Measurements from ENCODE around the gene TBC1D9B.

TBC1D9B gene

DNA sequence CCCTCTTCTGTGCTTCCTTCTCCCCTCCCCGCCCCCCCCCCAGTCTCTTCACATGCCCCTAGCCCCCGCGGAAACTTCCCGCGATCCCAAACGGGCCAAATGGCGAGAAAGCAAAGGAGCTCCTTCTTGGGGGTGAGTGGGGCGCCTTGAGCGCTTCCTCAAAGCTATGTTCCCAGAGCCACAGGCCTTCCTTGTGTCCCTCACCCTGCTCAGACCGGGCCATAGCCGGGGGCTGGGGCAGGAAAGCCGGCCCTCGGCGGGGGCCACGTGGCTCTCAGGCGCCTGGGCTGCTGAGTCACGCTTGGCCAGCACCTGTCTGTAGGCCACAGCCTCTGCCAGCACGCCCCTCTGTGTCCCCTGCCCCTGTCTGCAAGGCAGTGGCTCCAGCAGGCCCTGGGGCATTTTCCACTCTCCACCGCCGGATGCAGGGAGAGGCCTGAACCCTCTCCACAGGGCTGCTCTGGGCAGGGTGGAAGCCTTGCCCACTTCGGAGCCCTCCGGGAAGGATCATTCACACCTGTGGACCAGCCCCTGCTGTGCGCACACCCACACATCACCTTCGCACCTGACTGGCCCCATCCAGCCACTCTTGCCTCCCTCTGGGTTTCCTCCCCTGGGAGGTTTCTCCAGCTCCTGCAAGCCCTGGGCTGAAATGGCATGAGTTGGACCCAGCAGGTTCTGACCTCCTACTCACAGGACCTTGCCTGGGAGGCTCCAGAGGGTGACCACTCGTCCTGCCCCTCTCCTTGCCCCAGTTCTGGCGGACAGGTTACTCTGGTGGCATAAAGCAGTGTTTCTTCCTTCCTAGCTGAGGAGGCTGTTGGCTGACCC lies 88.2 kb downstream of the TBC1D9B start:
- no peak for DNase-seq

DNA sequence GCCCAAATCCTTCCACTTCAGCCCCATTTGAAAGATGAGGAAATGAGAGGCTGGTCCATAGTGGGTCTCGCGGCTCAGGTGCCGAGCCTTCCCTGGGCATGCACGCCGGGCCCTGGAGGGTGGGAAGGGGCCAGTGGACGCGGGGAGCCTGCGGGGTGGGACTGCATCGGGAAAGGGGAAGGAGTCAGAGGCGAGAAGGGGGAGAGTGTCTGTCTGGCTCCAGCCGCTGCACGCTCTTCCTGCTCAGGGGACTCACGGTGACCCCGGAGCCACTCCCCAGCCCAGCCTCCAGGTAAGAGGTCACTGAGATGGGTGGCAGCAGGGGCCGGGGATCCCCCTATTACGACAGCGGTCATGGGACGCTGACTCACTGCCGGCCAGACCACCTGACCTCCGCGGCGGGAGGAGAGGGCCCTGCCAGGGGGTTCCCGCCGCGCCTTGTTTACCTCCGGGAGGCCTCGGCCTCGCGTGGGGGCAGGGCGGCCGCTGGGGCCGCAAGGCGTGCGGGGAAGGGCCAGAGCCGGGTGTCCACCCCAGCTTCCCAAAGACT lies 88.9 kb downstream of the TBC1D9B start:
- DNase-seq, result peak; percentile 83

DNA sequence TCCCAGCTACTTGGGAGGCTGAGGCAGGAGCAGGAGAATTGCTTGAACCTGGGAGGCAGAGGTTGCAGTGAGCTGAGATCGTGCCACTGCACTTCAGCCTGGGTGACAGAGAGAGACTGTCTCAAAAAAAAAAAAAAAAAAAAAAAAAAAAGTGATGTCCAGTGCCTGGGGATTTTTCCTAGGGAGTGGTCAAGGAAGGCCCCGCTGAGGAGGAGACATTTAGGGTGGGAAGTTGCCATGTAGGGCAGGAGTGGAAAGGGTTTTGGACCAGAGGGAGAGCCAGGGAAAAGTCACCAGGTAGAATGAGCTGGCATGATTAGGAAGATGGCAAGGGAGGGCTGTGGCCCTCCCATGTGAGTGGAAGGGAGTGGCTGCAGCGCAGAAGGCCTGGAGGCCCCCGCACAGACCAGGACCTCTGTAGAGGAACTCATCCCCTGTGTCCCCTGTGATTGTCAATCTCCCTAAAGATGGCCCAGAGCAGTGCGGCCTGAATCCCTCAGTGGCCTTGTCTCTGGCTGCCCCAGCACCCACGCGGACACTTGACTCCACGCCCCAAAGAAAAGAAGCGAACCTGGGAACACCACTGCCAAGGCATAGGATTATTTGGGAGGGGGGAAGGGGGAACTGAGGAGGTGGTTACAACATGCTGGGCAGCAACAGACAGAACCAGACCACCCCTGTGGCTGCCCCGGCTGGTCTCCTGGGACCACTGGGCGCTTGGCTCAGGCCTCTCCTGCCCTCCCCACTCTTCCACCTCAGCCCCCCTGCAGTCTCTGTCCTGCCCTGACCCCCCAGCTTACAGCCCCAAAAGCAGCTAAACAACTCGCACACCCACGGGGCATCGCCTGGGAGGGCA lies 89.6 kb downstream of the TBC1D9B start:
- DNase-seq, result no peak

DNA sequence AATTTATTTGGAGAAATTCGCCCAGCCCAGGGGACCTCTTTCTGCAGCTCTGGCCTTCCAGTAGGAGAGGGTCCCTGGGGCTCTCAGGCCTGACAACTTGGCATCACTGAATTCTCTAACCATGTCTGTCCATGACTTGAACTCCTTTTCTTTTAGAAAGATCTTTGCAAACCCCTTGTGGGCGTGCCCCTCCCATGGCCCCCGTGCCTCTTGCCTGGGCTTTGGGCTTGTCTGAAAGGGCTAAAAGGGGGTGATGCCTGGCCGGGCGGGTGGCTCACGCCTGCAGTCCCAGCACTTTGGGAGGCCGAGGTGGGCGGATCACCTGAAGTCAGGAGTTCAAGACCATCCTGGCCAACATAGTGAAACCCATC lies 90.2 kb downstream of the TBC1D9B start:
- no peak for DNase-seq

DNA sequence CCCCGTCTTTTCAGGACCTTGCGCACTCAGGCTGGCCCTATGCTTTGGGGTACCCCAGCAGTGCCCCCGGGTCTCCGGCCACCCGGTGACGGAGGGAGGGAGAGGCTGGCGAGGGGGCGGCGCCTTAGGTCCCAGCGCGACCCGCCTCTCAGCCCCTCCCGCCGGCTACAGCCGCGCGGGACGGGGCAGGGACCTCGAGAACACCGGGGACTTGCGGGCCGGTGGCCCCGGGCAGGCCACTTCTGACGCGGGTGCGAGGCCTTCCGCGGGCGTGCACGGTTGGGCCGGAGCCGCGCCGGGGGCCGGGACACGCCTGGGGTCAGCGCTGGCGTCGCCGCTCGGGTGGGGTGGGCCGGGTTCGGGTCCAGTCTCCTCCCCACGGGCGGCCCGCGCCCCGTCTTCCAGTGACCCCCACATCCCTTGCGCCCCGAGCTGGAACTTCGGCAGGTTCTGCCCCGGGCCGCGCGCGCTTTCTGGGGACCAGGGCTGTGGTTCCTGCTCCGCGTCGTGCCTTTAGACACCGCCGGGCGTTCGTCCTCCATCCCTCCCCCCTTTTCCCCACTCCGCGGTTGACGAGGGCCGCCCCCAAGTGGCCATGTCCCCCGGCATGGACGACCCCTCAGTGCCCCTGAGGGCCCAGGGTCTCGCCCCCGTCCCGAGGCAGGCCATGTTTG lies 90.8 kb downstream of the TBC1D9B start:
- no peak for DNase-seq

DNA sequence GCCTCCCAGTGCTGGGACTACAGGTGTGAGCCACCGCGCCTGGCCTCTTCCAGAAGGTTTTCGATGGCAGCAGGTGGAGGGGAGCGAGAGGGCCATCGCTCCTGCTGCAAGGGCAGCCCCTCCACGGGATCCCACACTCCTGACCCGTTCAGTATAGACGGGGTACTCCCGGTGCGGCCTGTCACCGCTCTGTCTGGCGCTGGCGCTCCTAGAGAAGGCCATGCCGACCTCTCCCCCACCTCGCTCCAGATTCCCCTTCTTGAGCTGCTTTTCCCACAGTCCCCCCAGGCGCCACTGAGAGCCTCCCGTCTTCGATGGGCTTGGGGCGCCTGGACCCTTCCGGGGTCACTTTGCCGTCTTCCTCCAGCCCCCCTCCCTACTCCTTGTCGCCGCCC lies 91.3 kb downstream of the TBC1D9B start:
- DNase-seq, result no peak

DNA sequence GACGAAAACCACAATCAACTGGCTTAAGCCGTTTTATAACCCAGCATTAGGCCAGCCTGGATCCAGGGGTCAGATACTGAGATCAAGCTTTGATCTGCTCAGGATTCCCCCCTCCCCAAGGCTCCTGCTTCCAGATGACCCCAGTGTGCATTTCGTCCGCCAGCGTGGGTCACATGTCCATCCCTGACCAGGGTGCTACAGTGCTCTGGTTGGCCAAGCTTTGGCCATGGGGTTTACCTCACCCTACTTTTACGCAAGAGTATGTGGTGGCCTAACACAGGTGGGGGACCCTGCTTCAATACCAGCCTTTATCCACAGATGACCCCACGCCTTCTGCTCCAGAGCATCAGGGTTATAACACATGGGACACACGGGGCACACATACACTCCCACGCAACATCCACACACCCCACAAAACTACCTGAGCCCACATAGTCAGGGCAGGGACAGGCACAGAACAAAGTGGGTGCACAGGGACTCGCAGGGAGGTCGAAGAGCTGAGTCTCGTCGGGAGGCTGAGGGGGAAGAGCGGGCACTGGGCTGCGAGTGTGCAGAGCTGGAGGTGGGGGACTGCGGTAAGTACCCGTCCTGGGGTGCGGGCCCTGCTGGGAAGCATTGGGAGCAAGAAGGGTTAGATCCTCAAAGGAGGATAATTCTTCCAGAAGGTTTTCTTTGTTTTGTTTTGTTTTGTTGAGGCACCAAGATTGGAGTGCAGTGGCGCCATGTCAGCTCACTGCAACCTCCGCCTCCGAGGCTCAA lies 92.0 kb downstream of the TBC1D9B start:
- DNase-seq, result no peak

DNA sequence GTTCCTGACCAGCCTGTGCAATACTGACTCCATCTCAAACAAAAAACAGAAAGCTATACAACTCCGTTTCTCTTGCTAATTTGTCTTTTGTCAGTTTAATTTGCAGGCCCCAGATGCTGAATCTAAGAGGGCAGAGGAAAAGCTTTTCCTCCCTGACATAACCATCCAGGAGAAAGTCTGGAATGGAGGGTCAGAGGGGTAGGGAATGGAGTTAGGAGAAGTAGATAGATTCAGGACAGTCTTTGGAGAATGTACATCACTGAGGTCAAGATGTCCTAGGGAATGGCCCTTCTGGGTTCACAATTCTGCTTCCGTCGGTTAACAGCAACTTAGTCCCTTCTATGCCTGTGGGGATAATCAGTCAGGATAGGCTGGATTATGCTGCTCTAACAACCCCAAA lies 93.6 kb downstream of the TBC1D9B start:
- no peak for DNase-seq

DNA sequence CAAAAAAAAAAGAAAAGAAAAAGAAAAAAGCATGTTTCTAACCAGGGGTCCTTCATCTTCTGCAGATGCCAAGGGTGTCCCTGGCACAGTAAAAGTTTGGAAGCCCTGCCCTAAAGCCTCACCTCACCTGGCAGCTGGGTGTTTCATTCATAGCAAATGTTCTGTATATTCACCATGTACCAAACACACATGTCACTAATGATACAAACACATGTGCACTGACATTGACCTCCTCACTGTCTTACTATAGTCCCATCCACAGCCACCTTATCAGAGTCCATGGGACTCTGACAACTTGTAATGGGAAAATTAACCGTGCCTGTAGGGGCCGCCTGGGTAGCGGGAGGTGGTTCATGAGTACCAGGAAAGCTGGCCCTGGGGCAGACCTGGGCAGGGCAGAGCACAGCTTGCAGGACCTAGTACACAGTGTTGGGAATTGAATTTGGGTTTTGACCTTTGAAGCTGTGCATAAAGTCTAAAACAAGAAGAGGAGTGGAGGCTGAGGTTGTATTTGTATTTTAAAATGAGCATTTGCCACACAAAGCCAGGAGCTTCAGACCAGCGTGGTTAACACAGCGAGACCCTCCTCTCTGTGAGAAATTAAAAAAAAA lies 94.6 kb downstream of the TBC1D9B start:
- no peak for DNase-seq

DNA sequence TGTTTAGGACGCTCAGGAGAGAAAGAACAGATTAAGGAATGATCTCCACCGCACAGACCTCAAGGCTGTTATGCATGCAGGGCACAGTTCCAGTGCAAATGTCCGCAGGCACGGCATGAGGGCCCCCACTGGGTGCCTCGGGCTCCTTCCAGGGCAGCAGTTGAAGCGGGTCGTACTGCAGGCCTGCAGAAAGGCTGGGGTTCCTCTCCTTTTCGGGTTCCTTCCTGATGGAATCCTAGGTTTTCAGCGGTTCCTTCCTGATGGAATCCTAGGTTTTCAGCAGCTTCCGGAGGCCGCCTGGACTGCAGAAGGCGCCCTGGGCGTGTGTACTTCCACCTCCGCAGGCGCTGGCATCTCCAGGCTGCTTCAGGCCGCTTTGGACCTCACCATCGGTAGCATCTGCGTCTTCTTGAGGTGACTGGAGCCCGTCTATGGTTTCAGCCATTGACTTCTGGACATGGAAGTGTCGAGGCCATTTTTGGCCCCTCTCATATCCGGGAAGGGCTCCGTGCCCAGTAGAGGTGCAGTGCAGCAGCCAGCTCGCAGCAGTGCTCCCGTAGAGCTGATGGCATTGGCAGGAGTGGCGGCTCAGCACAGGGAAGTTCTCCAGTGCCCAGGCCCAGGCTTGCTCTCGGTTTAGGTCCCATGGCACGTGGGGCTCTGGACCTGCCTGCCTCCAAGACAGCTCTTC lies 95.4 kb downstream of the TBC1D9B start:
- DNase-seq, result no peak

Measured in MV-4-11 (cell line).